ENCODE measurements around the gene KNDC1. TPM values are rescaled to one million over a fixed set of nuclear protein-coding genes. Genes with fewer than 3 reads are reported as not detected.
"Not testable (repeated sequence)": the region's sequence is repeated elsewhere in the genome, so short reads cannot be mapped to it uniquely, and the experiment has no call there.

Gene KNDC1
- polyA plus RNA-seq, 1 donor from 2014 or later, result 4.3 TPM

DNA sequence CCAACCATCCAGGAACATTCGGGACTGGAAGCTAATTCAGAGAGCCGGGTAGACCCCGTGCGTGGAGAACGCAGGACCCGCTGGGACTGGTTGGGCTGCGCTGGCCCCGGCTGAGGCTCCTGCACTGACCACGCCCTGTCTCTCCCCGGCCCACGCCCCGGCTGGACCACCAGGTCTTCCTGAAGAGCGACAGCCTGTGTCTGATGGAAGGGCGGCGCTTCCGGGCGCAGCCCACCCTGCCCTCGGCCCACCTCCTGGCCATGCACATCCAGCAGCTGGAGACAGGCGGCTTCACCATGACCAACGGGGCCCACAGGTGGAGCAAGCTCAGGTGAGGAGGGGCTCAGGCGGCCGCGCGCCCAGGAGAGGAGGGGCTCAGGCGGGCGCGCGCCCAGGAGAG, 59.8 kb downstream of the KNDC1 start:
- no peaks in the 10 kb centered on the region for H4K20me1 ChIP-seq (ENCODE audit: insufficient read depth)

DNA sequence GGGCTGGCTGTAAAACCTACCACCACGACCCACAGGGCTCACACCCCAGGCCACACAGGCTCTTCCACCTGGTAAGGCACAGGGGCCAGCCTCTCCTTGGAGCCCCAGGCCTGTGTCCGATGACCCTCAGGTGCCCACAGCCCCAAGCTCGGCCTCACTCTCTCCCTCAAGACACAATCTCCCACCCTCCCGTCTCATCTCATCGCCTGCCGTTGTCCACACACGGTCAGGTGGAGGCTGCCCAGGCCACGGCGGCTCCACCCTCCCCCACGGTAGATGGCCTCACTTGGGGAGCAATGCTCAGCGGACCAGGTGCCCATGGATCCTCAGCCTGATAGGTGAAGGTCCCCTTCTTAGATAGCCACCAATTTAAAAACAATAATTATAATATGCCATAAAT, 61.3 kb downstream of the KNDC1 start:
- H3K9me2 ChIP-seq (ENCODE audit: insufficient read depth, low read length), result no peaks in the 10 kb centered on the region
- TF ChIP-seq SMC3 (conservative IDR thresholded peaks at IDR 0.05; ENCODE audit: poor library complexity), result no peak
- no peak for TF ChIP-seq EZH2 (IDR thresholded peaks at IDR 0.05; ENCODE audit: borderline replicate concordance, insufficient read depth, low read length, poor library complexity, severe bottlenecking)
- TF ChIP-seq RAD21 (conservative IDR thresholded peaks at IDR 0.05), result no peak
- TF ChIP-seq TAF1 (IDR thresholded peaks at IDR 0.05; ENCODE audit: low read depth), result no peak
- no peak for TF ChIP-seq POLR2AphosphoS5 (IDR thresholded peaks at IDR 0.05)
- no peak for TF ChIP-seq REST (IDR thresholded peaks at IDR 0.05; ENCODE audit: borderline replicate concordance)
- TF ChIP-seq MXI1 (conservative IDR thresholded peaks at IDR 0.05; ENCODE audit: poor library complexity, severe bottlenecking), result no peak
- no peak for TF ChIP-seq CTCF (IDR thresholded peaks at IDR 0.05; ENCODE audit: poor library complexity, severe bottlenecking)
- TF ChIP-seq EP300 (conservative IDR thresholded peaks at IDR 0.05; ENCODE audit: poor library complexity, severe bottlenecking), result no peak

More for the DNA sequence above, 59.8 kb downstream of the KNDC1 start:
- Histone ChIP-seq H3K27me3 (ENCODE audit: insufficient read depth, low read depth, low read length) (no peaks in the 10 kb centered on the region), H3K4me2 (ENCODE audit: low read length) (no peak overlapping the region), H3K9me3 (ENCODE audit: low read length) (no peaks in the 10 kb centered on the region), H3F3A (ENCODE audit: insufficient read depth, low read length, poor library complexity, severe bottlenecking) (no peaks in the 10 kb centered on the region), H3K9ac (ENCODE audit: low read length) (no peak overlapping the region), H3K4me3 (ENCODE audit: low read length) (no peak overlapping the region), H3K27ac (ENCODE audit: low read length) (no peak overlapping the region), H2AFZ (ENCODE audit: low read depth, low read length) (no peak overlapping the region), H3K36me3 (ENCODE audit: insufficient read depth, low read length) (no peaks in the 10 kb centered on the region), H3K9me2 (ENCODE audit: insufficient read depth, low read length) (no peaks in the 10 kb centered on the region), H3K79me2 (replicated peaks; ENCODE audit: insufficient read depth, low read length) (no peaks in the 10 kb centered on the region)
- TF ChIP-seq EZH2 (IDR thresholded peaks at IDR 0.05; ENCODE audit: borderline replicate concordance, insufficient read depth, low read length, poor library complexity, severe bottlenecking) (no peak), MXI1 (conservative IDR thresholded peaks at IDR 0.05; ENCODE audit: poor library complexity, severe bottlenecking) (no peak), REST (IDR thresholded peaks at IDR 0.05; ENCODE audit: borderline replicate concordance) (no peak), TAF1 (IDR thresholded peaks at IDR 0.05; ENCODE audit: low read depth) (no peak), POLR2AphosphoS5 (IDR thresholded peaks at IDR 0.05) (no peak), SMC3 (conservative IDR thresholded peaks at IDR 0.05; ENCODE audit: poor library complexity) (no peak), EP300 (conservative IDR thresholded peaks at IDR 0.05; ENCODE audit: poor library complexity, severe bottlenecking) (no peak)

GRCh38 chr10:133221756-133222155, 61.7 kb downstream of the KNDC1 start:
- not testable (repeated sequence) for H3K9me3 ChIP-seq (ENCODE audit: low read length); H3K27me3 ChIP-seq (ENCODE audit: insufficient read depth, low read depth, low read length); H3F3A ChIP-seq (ENCODE audit: insufficient read depth, low read length, poor library complexity, severe bottlenecking); H3K4me3 ChIP-seq (ENCODE audit: low read length); H3K9me2 ChIP-seq (ENCODE audit: insufficient read depth, low read length); H3K4me2 ChIP-seq (ENCODE audit: low read length); H4K20me1 ChIP-seq (ENCODE audit: insufficient read depth); H3K79me2 ChIP-seq (replicated peaks; ENCODE audit: insufficient read depth, low read length); H3K36me3 ChIP-seq (ENCODE audit: insufficient read depth, low read length); H3K9ac ChIP-seq (ENCODE audit: low read length); H3K27ac ChIP-seq (ENCODE audit: low read length); H2AFZ ChIP-seq (ENCODE audit: low read depth, low read length)

More for the DNA sequence above, 61.3 kb downstream of the KNDC1 start:
- Histone ChIP-seq H3K4me3 (ENCODE audit: low read length) (no peak overlapping the region), H3K9ac (ENCODE audit: low read length) (no peak overlapping the region), H2AFZ (ENCODE audit: low read depth, low read length) (no peak overlapping the region), H3K36me3 (ENCODE audit: insufficient read depth, low read length) (no peaks in the 10 kb centered on the region), H3K27me3 (ENCODE audit: insufficient read depth, low read depth, low read length) (no peaks in the 10 kb centered on the region), H3K27ac (ENCODE audit: low read length) (no peak overlapping the region), H3K79me2 (replicated peaks; ENCODE audit: insufficient read depth, low read length) (no peaks in the 10 kb centered on the region), H3K9me3 (ENCODE audit: low read length) (no peaks in the 10 kb centered on the region), H4K20me1 (ENCODE audit: insufficient read depth) (no peaks in the 10 kb centered on the region), H3K4me2 (ENCODE audit: low read length) (no peak overlapping the region), H3F3A (ENCODE audit: insufficient read depth, low read length, poor library complexity, severe bottlenecking) (no peaks in the 10 kb centered on the region)
